Body of pancreas (tissue), 4 donors: ENCODE data around the gene TAS2R60.

ENCODE experiments used
- POLR2A ChIP-seq, 3 donors: fragments of 450-650 bp; IDR thresholded peaks; one replicate each; pipeline ENCODE4 v1.6.1; 2016; ENCODE audit warnings: antibody characterized with exemption in 3 of 3, mild to moderate bottlenecking in 2 of 3
- TF ChIP-seq, protein P1 (sequence below), 7 experiments: fragments of 450-650 bp in 4 of 7; fragments of 200-600 bp in 3 of 7; sonication (generic) in 3 of 7; IDR thresholded peaks; one replicate each; pipeline ENCODE4 v1.5.1; 2016 to 2019; ENCODE audit warnings: antibody characterized with exemption in 7 of 7

DNA sequence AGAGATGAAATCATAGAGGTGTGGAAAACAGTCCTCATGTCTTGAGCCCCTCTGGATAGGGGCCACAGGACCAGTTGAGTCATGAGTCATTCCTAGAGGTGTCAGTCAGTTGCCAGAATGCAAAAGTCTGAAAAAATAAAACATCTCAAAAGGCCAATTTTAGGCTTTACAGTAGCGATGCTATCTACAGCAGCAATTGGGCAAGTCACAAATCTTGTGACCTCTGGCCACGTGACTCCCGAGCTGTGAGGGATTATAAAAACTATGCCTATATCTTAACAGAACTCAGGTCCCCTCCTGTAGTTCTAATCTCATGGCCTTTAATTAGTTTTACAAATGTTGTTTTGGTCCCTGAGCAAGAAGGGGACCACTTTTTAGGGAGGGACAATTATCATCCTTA, 18.8 kb downstream of the TAS2R60 start:
- TF ChIP-seq, protein P1, sequence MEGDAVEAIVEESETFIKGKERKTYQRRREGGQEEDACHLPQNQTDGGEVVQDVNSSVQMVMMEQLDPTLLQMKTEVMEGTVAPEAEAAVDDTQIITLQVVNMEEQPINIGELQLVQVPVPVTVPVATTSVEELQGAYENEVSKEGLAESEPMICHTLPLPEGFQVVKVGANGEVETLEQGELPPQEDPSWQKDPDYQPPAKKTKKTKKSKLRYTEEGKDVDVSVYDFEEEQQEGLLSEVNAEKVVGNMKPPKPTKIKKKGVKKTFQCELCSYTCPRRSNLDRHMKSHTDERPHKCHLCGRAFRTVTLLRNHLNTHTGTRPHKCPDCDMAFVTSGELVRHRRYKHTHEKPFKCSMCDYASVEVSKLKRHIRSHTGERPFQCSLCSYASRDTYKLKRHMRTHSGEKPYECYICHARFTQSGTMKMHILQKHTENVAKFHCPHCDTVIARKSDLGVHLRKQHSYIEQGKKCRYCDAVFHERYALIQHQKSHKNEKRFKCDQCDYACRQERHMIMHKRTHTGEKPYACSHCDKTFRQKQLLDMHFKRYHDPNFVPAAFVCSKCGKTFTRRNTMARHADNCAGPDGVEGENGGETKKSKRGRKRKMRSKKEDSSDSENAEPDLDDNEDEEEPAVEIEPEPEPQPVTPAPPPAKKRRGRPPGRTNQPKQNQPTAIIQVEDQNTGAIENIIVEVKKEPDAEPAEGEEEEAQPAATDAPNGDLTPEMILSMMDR (IDR thresholded peaks at IDR 0.05) = no peak
- no peak for TF ChIP-seq POLR2A (IDR thresholded peaks at IDR 0.05)
